ENCODE measurements around the gene CD8A.
A peak's percentile ranks its signal among the peaks of the same experiment; 100 is the strongest.

DNA sequence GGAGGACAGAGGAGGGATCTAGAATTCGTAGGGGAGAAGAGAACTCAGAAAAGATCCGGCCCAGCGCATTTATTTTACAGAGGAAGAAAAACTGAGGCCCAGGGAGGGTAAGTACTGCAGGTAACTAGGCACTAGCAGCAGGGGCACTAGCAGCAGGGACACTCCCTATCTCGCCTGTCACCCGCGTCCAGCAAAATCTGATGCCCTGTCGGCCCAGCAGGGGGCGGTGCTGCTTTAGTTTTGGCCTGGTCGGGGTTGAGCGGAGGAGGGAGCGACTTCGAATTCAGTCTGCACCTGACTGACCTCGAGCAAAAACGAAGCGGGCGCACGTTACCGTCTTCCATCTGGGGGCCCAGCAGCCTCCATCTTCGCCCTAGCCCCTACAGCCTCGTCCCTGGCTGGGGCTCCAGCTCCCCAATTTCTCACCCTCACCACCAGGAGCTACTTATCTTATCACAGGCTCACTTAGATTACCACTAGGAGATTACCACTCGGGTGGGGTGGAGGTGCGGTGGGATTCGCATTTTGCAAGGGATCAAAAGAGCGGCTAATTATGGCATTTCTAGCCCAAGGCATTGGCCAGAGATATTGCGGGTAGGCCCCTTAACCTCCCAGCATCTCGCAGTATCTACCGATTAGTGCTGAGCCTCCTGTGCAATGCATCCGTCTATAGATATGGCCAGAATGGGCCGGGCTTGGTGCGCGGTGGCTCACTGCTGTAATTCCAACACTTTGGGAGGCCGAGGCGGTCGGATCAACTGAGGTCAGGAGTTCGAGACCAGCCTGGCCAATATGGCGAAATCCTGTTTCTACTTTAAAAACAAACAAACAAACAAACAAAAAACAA, 17.8 kb upstream of the CD8A start:
- TF ChIP-seq BMI1 (IDR thresholded peaks at IDR 0.05; ENCODE audit: borderline replicate concordance) (no peak), EP300 (IDR thresholded peaks at IDR 0.05; ENCODE audit: borderline replicate concordance in 1 of 2, control insufficient read depth in 1 of 2, low read depth in 2 of 2, low read length in 2 of 2) (no peak), FOXM1 (IDR thresholded peaks at IDR 0.05; ENCODE audit: low read depth, low read length) (no peak), POLR2AphosphoS5 (IDR thresholded peaks at IDR 0.05; ENCODE audit: low read length) (no peak), GABPA (IDR thresholded peaks at IDR 0.05; ENCODE audit: low read depth) (no peak)
- TF ChIP-seq, protein P1, sequence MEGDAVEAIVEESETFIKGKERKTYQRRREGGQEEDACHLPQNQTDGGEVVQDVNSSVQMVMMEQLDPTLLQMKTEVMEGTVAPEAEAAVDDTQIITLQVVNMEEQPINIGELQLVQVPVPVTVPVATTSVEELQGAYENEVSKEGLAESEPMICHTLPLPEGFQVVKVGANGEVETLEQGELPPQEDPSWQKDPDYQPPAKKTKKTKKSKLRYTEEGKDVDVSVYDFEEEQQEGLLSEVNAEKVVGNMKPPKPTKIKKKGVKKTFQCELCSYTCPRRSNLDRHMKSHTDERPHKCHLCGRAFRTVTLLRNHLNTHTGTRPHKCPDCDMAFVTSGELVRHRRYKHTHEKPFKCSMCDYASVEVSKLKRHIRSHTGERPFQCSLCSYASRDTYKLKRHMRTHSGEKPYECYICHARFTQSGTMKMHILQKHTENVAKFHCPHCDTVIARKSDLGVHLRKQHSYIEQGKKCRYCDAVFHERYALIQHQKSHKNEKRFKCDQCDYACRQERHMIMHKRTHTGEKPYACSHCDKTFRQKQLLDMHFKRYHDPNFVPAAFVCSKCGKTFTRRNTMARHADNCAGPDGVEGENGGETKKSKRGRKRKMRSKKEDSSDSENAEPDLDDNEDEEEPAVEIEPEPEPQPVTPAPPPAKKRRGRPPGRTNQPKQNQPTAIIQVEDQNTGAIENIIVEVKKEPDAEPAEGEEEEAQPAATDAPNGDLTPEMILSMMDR (IDR thresholded peaks at IDR 0.05 in 2 of 3, conservative IDR thresholded peaks at IDR 0.05 in 1 of 3; ENCODE audit: control insufficient read depth in 2 of 3, extremely low read depth in 1 of 3, insufficient read depth in 1 of 3, low read depth in 3 of 3, low read length in 3 of 3), result peak; percentile 92 to 98 (median 92); a peak in 5 of 6 replicates
- TF ChIP-seq, protein P2, sequence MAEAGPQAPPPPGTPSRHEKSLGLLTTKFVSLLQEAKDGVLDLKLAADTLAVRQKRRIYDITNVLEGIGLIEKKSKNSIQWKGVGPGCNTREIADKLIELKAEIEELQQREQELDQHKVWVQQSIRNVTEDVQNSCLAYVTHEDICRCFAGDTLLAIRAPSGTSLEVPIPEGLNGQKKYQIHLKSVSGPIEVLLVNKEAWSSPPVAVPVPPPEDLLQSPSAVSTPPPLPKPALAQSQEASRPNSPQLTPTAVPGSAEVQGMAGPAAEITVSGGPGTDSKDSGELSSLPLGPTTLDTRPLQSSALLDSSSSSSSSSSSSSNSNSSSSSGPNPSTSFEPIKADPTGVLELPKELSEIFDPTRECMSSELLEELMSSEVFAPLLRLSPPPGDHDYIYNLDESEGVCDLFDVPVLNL (IDR thresholded peaks at IDR 0.05; ENCODE audit: low read depth, low read length), result no peak
